Endothelial cell of umbilical vein (primary cell): ENCODE results near the gene CGB2. TPM values are rescaled to one million over a fixed set of nuclear protein-coding genes. Genes with fewer than 3 reads are reported as not detected.

Source experiments
- BruUV-seq: library from RNA; stranded (reverse); fragments of 400-500 nt; replicated peaks from 2 replicates; lab custom pipeline; 2021; lab: Mats Ljungman, UMichigan
- CTCF ChIA-PET: fragments of 300-600, 350-600 bp; sonication (Branson Sonifier 250); formaldehyde crosslinking; loops from one replicate; lab custom pipeline; 2021; ENCODE audit warnings: antibody characterized with exemption, inconsistent platforms; lab: Charles Lee
- POLR2A ChIA-PET: fragments of 300-600, 350-600 bp; sonication (Branson Sonifier 250); formaldehyde crosslinking; loops from one replicate; lab custom pipeline; 2021; ENCODE audit warnings: antibody characterized with exemption, inconsistent platforms; lab: Charles Lee
- DNase-seq: peaks from one replicate; pipeline ENCODE4 v3.0.0-alpha.2; 2011; ENCODE audit warnings: low read depth, low spot score
- FAIRE-seq: peaks from 2 replicates; lab custom pipeline; 2011; peaks lifted over from hg19 to GRCh38; lab: Jason Lieb, UNC
- H2AFZ ChIP-seq: 2 replicates; pipeline ENCODE4 v1.6.0; 2012; ENCODE audit warnings: low read depth, low read length, control low read depth, inconsistent platforms
- H3K27ac ChIP-seq: 2 replicates; pipeline ENCODE4 v1.5.1; 2011; ENCODE audit warnings: low read depth, mild to moderate bottlenecking, control low read depth, low read length, moderate library complexity; ENCODE audit not compliant: insufficient read depth
- H3K27me3 ChIP-seq, 2 experiments: 2 replicates each; pipeline versions ENCODE4 v1.6.0 to v1.6.1; 2011; ENCODE audit warnings: low read length in 2 of 2, mixed read lengths in 1 of 2; ENCODE audit not compliant: control insufficient read depth in 2 of 2, insufficient read depth in 2 of 2
- H3K36me3 ChIP-seq, 2 experiments: 2 replicates in 1 of 2; 3 replicates in 1 of 2; pipeline ENCODE4 v1.5.1; 2011; ENCODE audit warnings: low read length in 2 of 2, mild to moderate bottlenecking in 1 of 2, moderate library complexity in 1 of 2; ENCODE audit not compliant: control insufficient read depth in 2 of 2, insufficient read depth in 2 of 2; ENCODE audit errors: extremely low read depth in 1 of 2
- H3K4me1 ChIP-seq: 3 replicates; pipeline ENCODE4 v1.5.1; 2011; ENCODE audit warnings: mild to moderate bottlenecking, low read length; ENCODE audit not compliant: control insufficient read depth, insufficient read depth; ENCODE audit errors: extremely low read depth
- H3K4me2 ChIP-seq: 2 replicates; pipeline ENCODE4 v1.6.1; 2011; ENCODE audit warnings: low read length, control low read depth, mixed read lengths; ENCODE audit not compliant: insufficient read depth
- H3K4me3 ChIP-seq, 3 experiments: fragments of 200-600 bp in 1 of 3; sonication (generic), shearing (Covaris generic) in 1 of 3; replicated peaks in 1 of 3; 2 replicates each; pipeline ENCODE4 v1.5.1; 2011 to 2016; ENCODE audit warnings: control low read depth in 3 of 3, low read length in 3 of 3, mild to moderate bottlenecking in 2 of 3, inconsistent platforms in 1 of 3, low read depth in 1 of 3, moderate library complexity in 1 of 3; ENCODE audit not compliant: insufficient read depth in 1 of 3
- H3K79me2 ChIP-seq: 2 replicates; pipeline ENCODE4 v1.6.0; 2012; ENCODE audit warnings: low read length, inconsistent platforms; ENCODE audit not compliant: control insufficient read depth, insufficient read depth
- H3K9ac ChIP-seq: replicated peaks from 2 replicates; pipeline ENCODE3; 2011; ENCODE audit warnings: low read length, control low read depth; ENCODE audit not compliant: insufficient read depth; ENCODE audit errors: extremely low read depth
- H3K9me1 ChIP-seq: replicated peaks from 3 replicates; pipeline ENCODE4 v1.6.0; 2011; ENCODE audit warnings: mild to moderate bottlenecking, low read length; ENCODE audit not compliant: control insufficient read depth, insufficient read depth; ENCODE audit errors: extremely low read depth
- H3K9me3 ChIP-seq: replicated peaks from 2 replicates; pipeline ENCODE4 v1.5.1; 2012; ENCODE audit warnings: low read length, inconsistent platforms; ENCODE audit not compliant: control insufficient read depth, insufficient read depth
- H4K20me1 ChIP-seq: replicated peaks from 2 replicates; pipeline ENCODE3; 2011; ENCODE audit warnings: mild to moderate bottlenecking, low read length; ENCODE audit not compliant: control insufficient read depth, insufficient read depth; ENCODE audit errors: extremely low read depth
- CTCF ChIP-seq, 2 donors: IDR thresholded peaks; 1 replicate in 1 of 2; 2 replicates in 1 of 2; pipeline ENCODE4 v1.5.1; 2011; ENCODE audit warnings: low read length in 2 of 2, mild to moderate bottlenecking in 2 of 2, moderate library complexity in 2 of 2, control low read depth in 1 of 2, inconsistent platforms in 1 of 2, low read depth in 1 of 2; ENCODE audit not compliant: insufficient read depth in 1 of 2; ENCODE audit errors: extremely low read depth in 1 of 2
- EZH2 ChIP-seq: IDR thresholded peaks from 2 replicates; pipeline ENCODE4 v1.6.1; 2012; ENCODE audit warnings: borderline replicate concordance, low read depth, mild to moderate bottlenecking, moderate library complexity, low read length, inconsistent platforms; ENCODE audit not compliant: severe bottlenecking
- FOS ChIP-seq: IDR thresholded peaks from 2 replicates; pipeline ENCODE4 v1.6.1; 2011; ENCODE audit warnings: mild to moderate bottlenecking, low read length, moderate library complexity, borderline replicate concordance; ENCODE audit not compliant: insufficient read depth
- GATA2 ChIP-seq: IDR thresholded peaks from 2 replicates; pipeline ENCODE4 v1.7.0; 2011; ENCODE audit warnings: low read depth, mild to moderate bottlenecking, moderate library complexity, mixed read lengths, low read length; ENCODE audit not compliant: insufficient read length, insufficient read depth
- JUN ChIP-seq: IDR thresholded peaks from 2 replicates; pipeline ENCODE4 v1.6.1; 2011; ENCODE audit warnings: borderline replicate concordance, low read depth; ENCODE audit not compliant: insufficient read length, insufficient read depth
- MYC ChIP-seq: IDR thresholded peaks from one replicate; pipeline ENCODE4 v1.6.1; 2011; ENCODE audit warnings: mild to moderate bottlenecking, low read depth, low read length
- POLR2A ChIP-seq: IDR thresholded peaks from 2 replicates; pipeline ENCODE4 v1.6.1; 2012; ENCODE audit warnings: low read depth, mild to moderate bottlenecking, control low read depth, low read length
- POLR2AphosphoS5 ChIP-seq: IDR thresholded peaks from 2 replicates; pipeline ENCODE4 v1.6.1; 2012; ENCODE audit warnings: low read depth, mild to moderate bottlenecking, control low read depth, low read length, moderate library complexity; ENCODE audit not compliant: insufficient read depth
- dilution Hi-C: fragments of 300-500 bp; cut with MboI; formaldehyde crosslinking; loops from one replicate; pipeline ENCODE4 v1.15.0; 2019; ENCODE audit warnings: low sequenced_read_pairs; ENCODE audit not compliant: extremely low pct_ligation_motif_present
- intact Hi-C: fragments of 100-400 bp; cut with micrococcal nuclease; formaldehyde crosslinking; loops from one replicate; pipeline ENCODE4 v1.10.0; 2022
- polyA plus RNA-seq, 4 experiments: library from polyadenylated mRNA; depleted of rRNA in 3 of 4; stranded (reverse) in 3 of 4; unstranded in 1 of 4; fragments of >200 nt; gene quantifications; 2 replicates each; pipeline versions ENCODE4 v1.2.1 to v1.2.3, GENCODE V29; 2011 to 2012; ENCODE audit warnings: missing spikeins in 1 of 4
- total RNA-seq: library from RNA; stranded (reverse); gene quantifications from 2 replicates; pipeline ENCODE4 v1.2.3, GENCODE V29; 2021
- TF ChIP-seq, protein P1 (sequence below): IDR thresholded peaks from 2 replicates; pipeline ENCODE4 v1.6.1; 2011; ENCODE audit not compliant: insufficient read depth, insufficient read length

CGB2 gene
- total and polyA plus RNA-seq, 2 donors (not counting 3 experiments of a cell fraction or from before 2014, with no cell fraction given), result not detected

DNA sequence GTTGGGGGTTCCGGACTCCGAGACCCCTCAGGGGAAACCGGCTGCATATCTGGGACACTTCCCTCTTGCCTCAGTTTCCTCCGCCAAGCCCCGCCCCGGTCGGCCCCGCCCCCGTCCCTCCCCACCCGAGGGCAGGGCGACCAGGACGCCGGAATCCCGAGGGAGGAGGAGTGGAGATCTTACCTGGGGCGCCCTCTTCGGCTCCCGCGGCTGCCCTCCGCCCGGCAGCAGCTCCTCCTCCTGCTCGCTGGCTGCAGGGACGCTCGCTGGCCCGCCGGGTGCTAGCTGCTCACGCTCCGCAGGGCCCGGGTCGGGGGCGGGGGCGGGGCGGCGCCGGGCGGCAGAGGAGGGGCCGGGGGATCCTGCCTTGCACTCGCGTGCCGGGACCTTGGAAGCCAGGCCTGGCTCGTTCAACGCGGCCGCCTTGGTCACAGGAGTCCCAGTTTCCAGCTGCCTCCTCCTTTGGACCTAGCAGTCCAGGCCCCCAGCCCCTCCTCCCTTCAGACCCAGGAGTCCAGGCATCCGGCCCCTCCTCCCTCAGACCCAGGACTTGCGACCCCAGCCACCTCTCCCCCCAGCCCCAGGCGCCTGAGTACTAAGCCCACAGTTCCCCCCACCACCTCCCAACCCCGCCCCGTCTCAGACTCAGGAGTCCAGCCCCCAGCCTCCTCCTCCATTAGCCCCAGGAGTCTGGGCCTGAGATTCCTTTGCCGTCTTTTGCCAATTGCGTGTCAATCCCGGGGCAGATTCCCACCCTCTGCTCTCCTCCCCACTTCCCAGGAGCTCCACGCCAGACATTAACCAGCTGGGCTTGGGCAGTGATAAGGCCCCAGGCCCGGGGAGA lies 33.3 kb downstream of the CGB2 start, which contains the start of gene NTF4:
Gene NTF4 (minus strand): TSS at position 51 of the 844 bp plus-strand sequence. CDS start 2,821 bp downstream, outside the sequence.
- DNase-seq (no peak), FAIRE-seq (no peak)
- intact Hi-C loops (no loop called here), dilution Hi-C loops (no loop called here)
- BruUV-seq, result no TSS peak
- no peak within 1 kb of the TSS for H3K4me2 ChIP-seq
- CTCF ChIA-PET, result interaction anchor here (0.6 to 1.9 kb wide), 5 partner anchors 9 to 140 kb away, joined by 3 to 6 read pairs (median 5); no protein-coding TSS in a partner anchor
- H2AFZ ChIP-seq, result no peak within 1 kb of the TSS
- H3K9me1 ChIP-seq, result no peaks in the 10 kb centered on the region
- H4K20me1 ChIP-seq, result no peaks in the 10 kb centered on the region
- H3K36me3 ChIP-seq, result no peaks in the 10 kb centered on the region
- no peaks in the 10 kb centered on the region for H3K79me2 ChIP-seq
- H3K4me1 ChIP-seq, result no peaks in the 10 kb centered on the region
- POLR2A ChIA-PET, result no interaction called here
- no peak within 1 kb of the TSS for H3K9ac ChIP-seq
- H3K27ac ChIP-seq, result no peak within 1 kb of the TSS
- no peaks in the 10 kb centered on the region for H3K9me3 ChIP-seq
- H3K27me3 ChIP-seq, result peaks cover 30 to 40% of the 10 kb centered on the region in 2 experiments
- no peak for TF ChIP-seq JUN
- no peak for TF ChIP-seq GATA2
- TF ChIP-seq, protein P1, sequence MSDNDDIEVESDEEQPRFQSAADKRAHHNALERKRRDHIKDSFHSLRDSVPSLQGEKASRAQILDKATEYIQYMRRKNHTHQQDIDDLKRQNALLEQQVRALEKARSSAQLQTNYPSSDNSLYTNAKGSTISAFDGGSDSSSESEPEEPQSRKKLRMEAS, result no peak
- TF ChIP-seq FOS, result no peak
- TF ChIP-seq CTCF (IDR thresholded peaks at IDR 0.05; ENCODE audit: extremely low read depth in 1 of 2, insufficient read depth in 1 of 2, low read depth in 1 of 2, low read length in 2 of 2), result no peak
- TF ChIP-seq POLR2A, result no peak
- TF ChIP-seq POLR2AphosphoS5, result no peak
- no peak for TF ChIP-seq EZH2
- no peak for TF ChIP-seq MYC
- H3K4me3 ChIP-seq, result no peak within 1 kb of the TSS
